Posterior cingulate gyrus (tissue), 11 donors: Measurements from ENCODE around the gene ATOSB.
A peak's percentile ranks its signal among the peaks of the same experiment; 100 is the strongest.

Source experiments
- DNase-seq, 10 donors: peaks; one replicate each; pipeline versions ENCODE4 v3.0.0 to v3.0.0-alpha.2; 2020 to 2021; ENCODE audit warnings: mixed read lengths in 3 of 10
- intact Hi-C: fragments of 100-400 bp; cut with DNase I; formaldehyde crosslinking; loops from one replicate; pipeline ENCODE4 v1.15.1; 2023

ATOSB gene

DNA sequence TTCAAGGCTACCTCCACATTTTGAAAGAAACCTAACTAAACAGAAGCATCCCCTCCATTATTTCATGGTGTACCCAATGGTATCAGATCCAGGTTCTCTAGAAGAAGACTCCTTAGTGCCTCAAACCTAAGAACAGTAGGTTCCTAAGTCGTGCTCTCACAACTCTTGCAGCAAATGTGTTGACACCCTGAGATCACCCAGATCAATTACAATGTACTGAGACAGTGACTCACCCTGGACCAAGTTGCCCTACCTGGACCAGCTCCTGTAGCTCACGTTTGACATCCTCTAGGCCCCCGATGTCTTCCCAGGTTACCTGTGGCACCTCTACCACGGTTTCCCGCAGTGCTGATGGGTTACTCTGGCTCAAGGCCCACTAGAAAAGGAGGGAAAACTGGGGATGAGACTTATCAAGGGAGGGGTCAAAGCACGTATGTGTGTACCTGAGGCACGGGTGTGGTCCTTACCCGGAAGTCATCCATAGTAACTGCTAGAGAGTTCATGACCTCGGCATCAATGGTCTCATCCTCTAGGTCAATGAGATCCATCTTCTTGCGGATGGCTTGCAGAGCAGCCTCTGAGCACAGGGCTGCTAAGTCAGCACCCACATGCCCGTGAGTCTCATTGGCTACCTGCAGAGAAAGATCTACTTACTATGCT is 55.0 kb downstream of the ATOSB start:
- intact Hi-C loops: no loop called here
- DNase-seq: no peak

DNA sequence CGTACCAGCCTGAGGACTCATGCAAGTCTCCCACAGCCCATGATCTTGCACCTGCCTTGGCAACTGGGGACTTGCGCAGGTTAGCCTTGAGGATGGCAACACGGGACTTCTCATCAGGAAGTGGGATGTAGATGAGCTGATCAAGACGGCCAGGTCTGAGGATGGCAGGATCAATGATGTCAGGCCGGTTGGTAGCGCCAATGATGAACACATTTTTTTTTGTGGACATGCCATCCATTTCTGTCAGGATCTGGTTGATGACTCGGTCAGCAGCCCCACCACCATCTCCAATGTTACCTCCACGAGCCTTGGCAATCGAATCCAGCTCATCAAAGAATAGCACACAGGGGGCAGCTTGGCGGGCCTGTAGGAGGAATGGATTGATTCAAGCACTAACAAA is 56.2 kb downstream of the ATOSB start:
- peak in 1 of 10 donors; percentile 33 for DNase-seq
- intact Hi-C loops: no loop called here

DNA sequence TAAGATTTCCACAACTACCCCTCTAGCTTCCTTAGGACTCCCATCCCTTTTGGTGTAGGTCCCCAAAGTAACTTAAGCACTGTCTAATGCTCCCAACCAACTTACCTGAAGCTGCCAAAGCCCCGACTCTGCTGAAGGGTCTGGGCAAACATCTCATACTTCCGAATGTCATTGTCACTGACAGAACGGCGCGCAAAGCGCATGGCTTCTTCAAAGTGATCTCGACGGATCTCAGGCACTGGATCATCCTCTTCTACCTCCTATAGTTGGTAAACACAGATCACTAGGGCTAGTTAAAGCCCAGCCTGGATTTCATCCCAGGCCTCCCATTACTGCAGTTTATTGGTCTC is 58.4 kb downstream of the ATOSB start:
- intact Hi-C loops: no loop called here

DNA sequence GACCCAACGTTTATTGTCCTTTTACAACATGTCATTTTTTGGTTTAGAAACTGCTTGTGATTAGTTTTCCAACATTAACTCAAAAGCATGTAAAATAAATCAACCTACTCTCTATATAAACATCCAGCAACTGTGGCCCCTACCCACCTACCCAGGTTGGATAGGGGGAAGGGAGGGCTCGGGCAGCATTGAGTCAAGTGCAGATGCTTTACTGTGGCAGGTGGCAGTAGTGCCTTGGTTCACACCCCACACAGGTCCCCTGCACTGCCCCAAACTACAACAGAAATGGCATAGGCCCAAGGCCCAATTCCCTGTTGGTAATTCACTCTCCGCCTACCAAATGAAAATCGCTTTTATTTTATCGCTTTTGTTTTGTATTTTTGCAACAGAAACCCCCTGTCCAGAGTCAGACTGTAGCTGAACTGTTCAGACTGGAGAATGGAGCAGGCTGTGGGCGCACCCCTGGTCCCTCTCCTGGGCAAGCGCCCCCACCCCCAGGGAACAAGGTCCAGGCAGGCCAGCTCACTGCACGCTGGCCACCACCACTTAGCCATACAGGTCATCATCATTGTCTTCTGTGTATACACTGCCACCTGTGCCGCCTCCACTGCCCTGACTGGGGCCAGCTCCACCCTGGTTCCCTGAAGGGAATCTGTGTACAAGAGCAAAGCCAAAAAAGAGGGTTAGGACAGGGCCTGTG is 58.9 kb downstream of the ATOSB start:
- DNase-seq: peak in 1 of 10 donors; percentile 58
- intact Hi-C loops: no loop called here

More for the DNA sequence above, 58.4 kb downstream of the ATOSB start:
- no peak for DNase-seq

DNA sequence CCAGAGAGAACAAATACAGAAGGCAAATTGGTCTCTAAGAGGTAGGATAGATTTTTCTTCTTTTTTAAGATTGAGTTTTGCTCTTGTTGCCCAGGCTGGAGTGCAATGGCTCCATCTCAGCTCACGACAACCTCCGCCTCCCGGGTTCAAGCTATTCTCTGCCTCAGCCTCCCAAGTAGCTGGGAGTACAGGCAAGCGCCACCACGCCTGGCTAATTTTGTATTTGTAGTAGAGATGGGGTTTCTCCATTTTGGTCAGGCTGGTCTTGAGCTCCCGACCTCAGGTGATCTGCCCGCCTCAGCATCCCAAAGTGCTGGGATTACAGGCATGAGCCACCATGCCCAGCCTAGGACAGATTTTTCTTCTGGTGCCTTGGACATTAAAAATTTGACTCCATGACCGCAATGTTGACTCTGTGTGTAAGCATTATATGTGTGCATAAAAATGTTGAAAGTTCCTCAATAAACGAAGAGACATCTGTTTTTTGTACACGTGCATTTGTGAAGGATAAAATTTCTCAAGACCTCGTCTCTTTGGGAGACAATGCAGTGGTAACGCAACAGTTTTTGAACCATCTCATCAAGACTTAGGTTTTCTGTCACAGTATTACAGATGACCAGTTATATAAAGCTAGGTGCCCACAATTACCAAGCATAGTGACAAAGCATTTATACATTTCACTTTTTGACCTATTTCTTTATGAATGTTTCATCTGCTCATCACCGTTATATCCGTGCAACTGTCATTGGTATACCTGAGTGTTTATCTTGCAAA is 60.6 kb downstream of the ATOSB start:
- DNase-seq: no peak
- intact Hi-C loops: no loop called here

DNA sequence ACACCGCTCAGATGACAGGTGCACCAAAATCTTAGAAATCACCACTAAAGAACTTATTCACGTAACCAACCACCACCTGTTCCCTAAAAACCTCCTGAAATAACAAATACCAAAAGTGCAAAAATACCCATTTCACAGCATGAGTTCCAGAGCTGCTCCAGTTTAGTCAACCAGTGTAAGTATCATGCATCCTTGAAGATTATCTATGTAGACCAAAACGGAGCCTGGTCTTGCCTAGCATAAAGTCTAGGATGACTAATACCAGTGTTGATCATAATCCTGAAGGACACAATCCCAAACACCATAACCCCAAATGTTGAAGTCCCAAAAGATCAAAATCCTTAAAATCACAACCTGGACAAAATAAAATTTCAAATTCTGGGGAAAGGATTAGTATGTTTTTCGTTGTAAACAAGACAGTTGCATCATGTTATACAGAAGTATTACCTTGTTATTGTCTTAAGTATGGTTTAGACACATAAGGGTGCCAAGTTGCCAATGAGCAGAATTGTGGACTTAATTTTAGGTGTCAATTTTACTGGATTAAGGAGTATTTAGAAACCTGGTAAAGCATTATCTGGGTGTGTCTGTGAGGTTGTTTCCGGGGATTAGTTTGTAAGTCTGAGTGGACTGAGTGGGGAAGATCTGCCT is 61.4 kb downstream of the ATOSB start:
- intact Hi-C loops: no loop called here
- no peak for DNase-seq
